H1 (cell line): ENCODE results near the gene SIRT3.

Experiments
- EGR1 ChIP-seq: IDR thresholded peaks from 2 replicates; pipeline ENCODE4 v1.6.1; 2011; ENCODE audit warnings: low read depth, low read length, borderline replicate concordance
- RFX5 ChIP-seq: IDR thresholded peaks from 2 replicates; pipeline ENCODE4 v1.6.1; 2011; ENCODE audit warnings: low read depth, low read length, improper control_type of control experiment, borderline replicate concordance
- SRF ChIP-seq: IDR thresholded peaks from 2 replicates; pipeline ENCODE4 v1.6.1; 2011; ENCODE audit warnings: mild to moderate bottlenecking, low read depth, low read length, moderate library complexity

DNA sequence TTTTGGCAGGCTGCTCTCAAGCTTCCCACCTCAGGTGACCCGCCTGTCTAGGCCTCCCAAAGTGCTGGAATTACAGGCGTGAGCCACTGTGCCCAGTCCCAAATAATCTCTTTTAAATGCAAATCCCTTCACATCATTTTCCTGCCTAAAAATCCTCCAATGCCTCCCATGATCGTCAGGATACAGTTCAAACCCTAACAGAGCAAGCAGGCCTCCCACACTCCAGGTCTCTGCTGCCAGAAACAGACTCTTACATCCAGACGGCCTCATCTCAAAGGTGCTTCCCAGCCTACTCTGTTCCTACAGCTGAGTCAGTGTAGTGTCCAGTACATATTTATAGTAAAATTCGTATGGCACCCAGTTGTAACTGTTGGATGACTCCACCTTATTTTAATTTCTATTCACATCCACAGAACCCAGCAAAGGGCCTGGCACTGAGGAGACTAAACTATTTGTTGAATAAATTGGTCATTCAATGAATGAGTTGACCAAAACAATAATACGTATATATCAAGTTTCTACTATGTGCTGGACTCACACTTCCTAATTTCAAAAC is 8.2 kb downstream of the SIRT3 start:
- no peak for TF ChIP-seq RFX5
- TF ChIP-seq EGR1: no peak
- no peak for TF ChIP-seq SRF
